ENCODE data around the gene MUC13. TPM values are rescaled to one million over a fixed set of nuclear protein-coding genes. Genes with fewer than 3 reads are reported as not detected.

MUC13 gene
- total RNA-seq, 1 experiment from 2014 or later: 0.22 TPM

- TF ChIP-seq AFF4 (CRISPR knock-in tag; IDR thresholded peaks at IDR 0.05; ENCODE audit: borderline replicate concordance): no peak
Measured at GRCh38 chr3:124876401-124876878, 58.1 kb downstream of the MUC13 start (continued).

GRCh38 chr3:124873226-124873625 lies 61.3 kb downstream of the MUC13 start:
- ATAC-seq (peak; percentile 27), DNase-seq (ENCODE audit: low spot score) (no peak)
- H3K9me3 Mint-ChIP-seq: no peaks in the 10 kb centered on the region
- H3K27me3 Mint-ChIP-seq (ENCODE audit: low read depth): no peaks in the 10 kb centered on the region
- H3K4me3 Mint-ChIP-seq: no peak overlapping the region
- H3K36me3 Mint-ChIP-seq: peaks cover 28% of the 10 kb centered on the region
- ChIA-PET CTCF (no interaction called here), POLR2A (no interaction called here)
- peaks cover 45% of the 10 kb centered on the region for H3K4me1 Mint-ChIP-seq
- peak overlapping the region; percentile 55; the same call in 1 of the 2 replicates for H3K27ac Mint-ChIP-seq
- TF ChIP-seq RELA (CRISPR knock-in tag; IDR thresholded peaks at IDR 0.05; ENCODE audit: borderline replicate concordance) (no peak), ZSCAN18 (CRISPR knock-in tag; IDR thresholded peaks at IDR 0.05) (no peak), ZBTB21 (CRISPR knock-in tag; IDR thresholded peaks at IDR 0.05; ENCODE audit: borderline replicate concordance) (no peak), FOXK1 (CRISPR knock-in tag; IDR thresholded peaks at IDR 0.05) (no peak), TEAD4 (CRISPR knock-in tag; IDR thresholded peaks at IDR 0.05) (no peak), MXD4 (CRISPR knock-in tag; IDR thresholded peaks at IDR 0.05; ENCODE audit: borderline replicate concordance) (no peak), USF1 (CRISPR knock-in tag; IDR thresholded peaks at IDR 0.05) (no peak), FOXP1 (CRISPR knock-in tag; IDR thresholded peaks at IDR 0.05; ENCODE audit: borderline replicate concordance) (no peak), ZNF232 (CRISPR knock-in tag; IDR thresholded peaks at IDR 0.05) (no peak)

- H3K4me3 Mint-ChIP-seq: no peak overlapping the region
- no peaks in the 10 kb centered on the region for H3K9me3 Mint-ChIP-seq
- CTCF ChIA-PET: no interaction called here
- H3K4me1 Mint-ChIP-seq: peaks cover 4% of the 10 kb centered on the region; the same call in 1 of the 2 replicates
- POLR2A ChIA-PET: no interaction called here
- no peaks in the 10 kb centered on the region for H3K27me3 Mint-ChIP-seq (ENCODE audit: low read depth)
- DNase-seq (ENCODE audit: low spot score) (no peak), ATAC-seq (no peak)
- peak overlapping the region; percentile 25 for H3K27ac Mint-ChIP-seq
- peaks cover 53% of the 10 kb centered on the region for H3K36me3 Mint-ChIP-seq
- TF ChIP-seq ZNF396 (CRISPR knock-in tag; IDR thresholded peaks at IDR 0.05; ENCODE audit: borderline replicate concordance): no peak
- no peak for TF ChIP-seq FOXP1 (CRISPR knock-in tag; IDR thresholded peaks at IDR 0.05; ENCODE audit: borderline replicate concordance)
- TF ChIP-seq CREM (CRISPR knock-in tag; IDR thresholded peaks at IDR 0.05): no peak
- TF ChIP-seq TEAD4 (CRISPR knock-in tag; IDR thresholded peaks at IDR 0.05): no peak
- TF ChIP-seq NR1H2 (CRISPR knock-in tag; IDR thresholded peaks at IDR 0.05): no peak
- TF ChIP-seq NFYB (CRISPR knock-in tag; conservative IDR thresholded peaks at IDR 0.05; ENCODE audit: low read depth): no peak
- no peak for TF ChIP-seq ETV6 (CRISPR knock-in tag; IDR thresholded peaks at IDR 0.05)
- TF ChIP-seq USF1 (CRISPR knock-in tag; IDR thresholded peaks at IDR 0.05): no peak
- no peak for TF ChIP-seq ERG (CRISPR knock-in tag; IDR thresholded peaks at IDR 0.05)
- TF ChIP-seq E2F1 (CRISPR knock-in tag; IDR thresholded peaks at IDR 0.05): no peak
- TF ChIP-seq KAT7 (CRISPR knock-in tag; IDR thresholded peaks at IDR 0.05; ENCODE audit: borderline replicate concordance): no peak
- no peak for TF ChIP-seq SMAD4 (CRISPR knock-in tag; IDR thresholded peaks at IDR 0.05)
- no peak for TF ChIP-seq RORB (CRISPR knock-in tag; IDR thresholded peaks at IDR 0.05)
- no peak for TF ChIP-seq ZNF138 (CRISPR knock-in tag; conservative IDR thresholded peaks at IDR 0.05)
- no peak for TF ChIP-seq CBFB (CRISPR knock-in tag; IDR thresholded peaks at IDR 0.05; ENCODE audit: low read depth)
Measured at GRCh38 chr3:124867511-124867910, 67.0 kb downstream of the MUC13 start.

Data from WTC11 (cell line).